ENCODE data around the gene IGFN1.

Gene IGFN1

GRCh38 chr1:201219481-201220387 lies 29.1 kb downstream of the IGFN1 start:
- no peaks in the 10 kb centered on the region for H3K4me1 ChIP-seq (ENCODE audit: control insufficient read depth in 1 of 2, insufficient read depth in 1 of 2, low read depth in 1 of 2, low read length in 1 of 2)
- no peaks in the 10 kb centered on the region for H3K27me3 ChIP-seq
- no peak overlapping the region for H3K27ac ChIP-seq
- H3K4me3 ChIP-seq (ENCODE audit: low read depth in 1 of 2, low read length in 1 of 2) = no peak overlapping the region
- H3K36me3 ChIP-seq = no peaks in the 10 kb centered on the region
- TF ChIP-seq, protein P1, sequence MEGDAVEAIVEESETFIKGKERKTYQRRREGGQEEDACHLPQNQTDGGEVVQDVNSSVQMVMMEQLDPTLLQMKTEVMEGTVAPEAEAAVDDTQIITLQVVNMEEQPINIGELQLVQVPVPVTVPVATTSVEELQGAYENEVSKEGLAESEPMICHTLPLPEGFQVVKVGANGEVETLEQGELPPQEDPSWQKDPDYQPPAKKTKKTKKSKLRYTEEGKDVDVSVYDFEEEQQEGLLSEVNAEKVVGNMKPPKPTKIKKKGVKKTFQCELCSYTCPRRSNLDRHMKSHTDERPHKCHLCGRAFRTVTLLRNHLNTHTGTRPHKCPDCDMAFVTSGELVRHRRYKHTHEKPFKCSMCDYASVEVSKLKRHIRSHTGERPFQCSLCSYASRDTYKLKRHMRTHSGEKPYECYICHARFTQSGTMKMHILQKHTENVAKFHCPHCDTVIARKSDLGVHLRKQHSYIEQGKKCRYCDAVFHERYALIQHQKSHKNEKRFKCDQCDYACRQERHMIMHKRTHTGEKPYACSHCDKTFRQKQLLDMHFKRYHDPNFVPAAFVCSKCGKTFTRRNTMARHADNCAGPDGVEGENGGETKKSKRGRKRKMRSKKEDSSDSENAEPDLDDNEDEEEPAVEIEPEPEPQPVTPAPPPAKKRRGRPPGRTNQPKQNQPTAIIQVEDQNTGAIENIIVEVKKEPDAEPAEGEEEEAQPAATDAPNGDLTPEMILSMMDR (IDR thresholded peaks at IDR 0.05) = no peak
- H3K9me3 ChIP-seq = no peaks in the 10 kb centered on the region

- no peaks in the 10 kb centered on the region for H3K4me1 ChIP-seq (ENCODE audit: control insufficient read depth in 1 of 2, insufficient read depth in 1 of 2, low read depth in 1 of 2, low read length in 1 of 2)
- no peak overlapping the region for H3K4me3 ChIP-seq (ENCODE audit: low read depth in 1 of 2, low read length in 1 of 2)
- H3K27ac ChIP-seq = no peak overlapping the region
- TF ChIP-seq, protein P1 (IDR thresholded peaks at IDR 0.05) = no peak
- no peaks in the 10 kb centered on the region for H3K36me3 ChIP-seq
- no peaks in the 10 kb centered on the region for H3K9me3 ChIP-seq
- no peaks in the 10 kb centered on the region for H3K27me3 ChIP-seq
Measured at GRCh38 chr1:201220388-201220715, 29.7 kb downstream of the IGFN1 start.

GRCh38 chr1:201221201-201221846 lies 30.7 kb downstream of the IGFN1 start:
- no peaks in the 10 kb centered on the region for H3K9me3 ChIP-seq
- H3K36me3 ChIP-seq = no peaks in the 10 kb centered on the region
- TF ChIP-seq, protein P1 (IDR thresholded peaks at IDR 0.05) = no peak
- no peak overlapping the region for H3K4me3 ChIP-seq (ENCODE audit: low read depth in 1 of 2, low read length in 1 of 2)
- no peak overlapping the region for H3K27ac ChIP-seq
- H3K27me3 ChIP-seq = no peaks in the 10 kb centered on the region
- no peaks in the 10 kb centered on the region for H3K4me1 ChIP-seq (ENCODE audit: control insufficient read depth in 1 of 2, insufficient read depth in 1 of 2, low read depth in 1 of 2, low read length in 1 of 2)

- TF ChIP-seq, protein P1 (IDR thresholded peaks at IDR 0.05) = no peak
- Histone ChIP-seq H3K27ac (no peak overlapping the region), H3K9me3 (no peaks in the 10 kb centered on the region), H3K4me1 (ENCODE audit: control insufficient read depth in 1 of 2, insufficient read depth in 1 of 2, low read depth in 1 of 2, low read length in 1 of 2) (no peaks in the 10 kb centered on the region), H3K27me3 (no peaks in the 10 kb centered on the region), H3K36me3 (no peaks in the 10 kb centered on the region), H3K4me3 (ENCODE audit: low read depth in 1 of 2, low read length in 1 of 2) (no peak overlapping the region)
Measured at GRCh38 chr1:201222125-201222524, 31.5 kb downstream of the IGFN1 start.

GRCh38 chr1:201223852-201224665 lies 33.4 kb downstream of the IGFN1 start:
- H3K9me3 ChIP-seq = no peaks in the 10 kb centered on the region
- H3K4me1 ChIP-seq (ENCODE audit: control insufficient read depth in 1 of 2, insufficient read depth in 1 of 2, low read depth in 1 of 2, low read length in 1 of 2) = no peaks in the 10 kb centered on the region
- no peaks in the 10 kb centered on the region for H3K27me3 ChIP-seq
- H3K4me3 ChIP-seq (ENCODE audit: low read depth in 1 of 2, low read length in 1 of 2) = no peak overlapping the region
- H3K36me3 ChIP-seq = no peaks in the 10 kb centered on the region
- TF ChIP-seq, protein P1 (IDR thresholded peaks at IDR 0.05) = no peak
- H3K27ac ChIP-seq = no peak overlapping the region
